Cerebellar cortex (tissue), 1 donor: ENCODE data around the gene DIPK1C.

Source experiments
- DNase-seq: peaks from one replicate; pipeline ENCODE4 v3.0.0-alpha.2; 2015; ENCODE audit warnings: low spot score

The DIPK1C gene

GRCh38 chr18:74419761-74420160 lies 37.3 kb downstream of the DIPK1C start:
- no peak for DNase-seq

GRCh38 chr18:74418023-74418422 lies 39.1 kb downstream of the DIPK1C start:
- no peak for DNase-seq

- DNase-seq: no peak
Observed at GRCh38 chr18:74416124-74416523, 41.0 kb downstream of the DIPK1C start.

- no peak for DNase-seq
Observed at GRCh38 chr18:74414953-74415515, 42.1 kb downstream of the DIPK1C start.

DNA sequence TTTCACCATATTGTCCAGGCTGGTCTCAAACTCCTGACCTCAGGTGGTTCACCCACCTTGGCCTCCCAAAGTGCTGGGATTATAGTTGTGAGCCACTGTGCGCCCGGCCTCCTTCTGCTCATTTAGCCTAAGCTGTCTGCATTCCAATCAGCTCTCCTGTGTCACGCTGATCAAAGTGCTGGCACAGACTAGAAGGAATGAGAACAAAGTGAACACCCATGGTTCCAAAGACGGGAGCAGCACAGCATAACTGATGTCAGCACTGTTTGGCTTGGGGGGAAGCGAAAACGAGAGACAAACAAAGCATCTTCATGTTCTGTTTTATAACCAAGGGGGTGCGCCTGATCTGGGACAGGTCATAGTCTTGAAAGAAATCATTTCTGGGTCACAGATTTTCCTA lies 43.3 kb downstream of the DIPK1C start:
- no peak for DNase-seq

- DNase-seq: peak; percentile 17
Observed at GRCh38 chr18:74412116-74412880, 44.8 kb downstream of the DIPK1C start.

- no peak for DNase-seq
Observed at GRCh38 chr18:74411475-74411874, 45.6 kb downstream of the DIPK1C start.

GRCh38 chr18:74410441-74410992 lies 46.6 kb downstream of the DIPK1C start:
- no peak for DNase-seq

- DNase-seq: no peak
Observed at GRCh38 chr18:74407888-74408287, 49.2 kb downstream of the DIPK1C start.

- no peak for DNase-seq
Observed at GRCh38 chr18:74402806-74403433, 54.2 kb downstream of the DIPK1C start.

DNA sequence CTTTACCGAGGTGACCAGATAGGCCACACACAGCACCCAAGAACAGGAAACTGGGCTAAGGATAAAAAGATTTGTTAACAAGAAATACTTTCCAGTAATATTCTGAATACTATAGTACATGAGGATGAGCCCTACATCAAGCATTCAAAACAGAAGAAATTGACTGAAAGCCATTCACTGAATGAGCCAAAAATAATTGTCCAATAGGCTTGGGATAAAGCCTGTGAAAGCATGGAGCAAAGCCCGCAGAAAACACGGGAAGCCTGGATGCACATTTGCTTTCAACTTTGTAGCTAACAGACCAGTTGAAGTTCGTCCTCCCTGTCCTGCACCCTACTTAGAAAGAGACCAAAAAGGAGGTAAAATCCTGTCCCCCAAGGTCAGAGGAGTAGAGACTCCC lies 56.3 kb downstream of the DIPK1C start:
- no peak for DNase-seq

DNA sequence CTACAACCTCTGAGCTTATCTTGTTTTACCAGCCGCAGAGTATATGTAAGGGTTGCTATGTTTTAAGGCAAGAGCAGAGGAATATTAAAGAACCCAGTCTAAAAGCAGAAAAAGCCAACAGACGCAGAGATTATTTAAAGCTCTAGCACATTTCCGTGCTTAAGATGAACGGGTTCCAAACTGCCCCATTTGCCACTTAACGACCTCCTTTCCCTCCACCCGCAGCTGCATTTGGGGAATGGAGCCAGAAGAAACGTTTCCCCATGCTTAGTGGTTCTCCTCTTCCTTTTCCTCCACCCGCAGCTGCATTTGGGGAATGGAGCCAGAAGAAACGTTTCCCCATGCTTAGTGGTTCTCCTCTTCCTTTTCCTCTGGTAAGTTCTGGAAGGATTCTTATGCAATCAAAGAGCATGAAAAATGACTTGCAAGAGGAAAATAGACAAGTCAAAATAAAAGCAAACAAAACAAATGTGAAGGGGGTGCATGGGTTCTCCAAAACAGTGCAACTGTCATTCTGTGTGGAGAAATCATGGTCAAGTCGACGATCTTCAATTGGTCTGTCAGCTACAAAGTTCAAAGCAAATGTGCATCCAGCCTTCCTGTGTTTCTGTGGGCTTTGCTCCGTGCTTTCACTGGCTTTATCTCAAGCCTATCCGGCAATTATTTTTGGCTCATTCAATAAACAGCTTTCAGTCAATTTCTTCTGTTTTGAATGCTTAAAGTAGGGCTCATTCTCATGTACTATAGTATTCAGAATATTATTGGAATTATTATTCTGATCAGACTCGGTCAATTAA lies 57.8 kb downstream of the DIPK1C start:
- DNase-seq: no peak

DNA sequence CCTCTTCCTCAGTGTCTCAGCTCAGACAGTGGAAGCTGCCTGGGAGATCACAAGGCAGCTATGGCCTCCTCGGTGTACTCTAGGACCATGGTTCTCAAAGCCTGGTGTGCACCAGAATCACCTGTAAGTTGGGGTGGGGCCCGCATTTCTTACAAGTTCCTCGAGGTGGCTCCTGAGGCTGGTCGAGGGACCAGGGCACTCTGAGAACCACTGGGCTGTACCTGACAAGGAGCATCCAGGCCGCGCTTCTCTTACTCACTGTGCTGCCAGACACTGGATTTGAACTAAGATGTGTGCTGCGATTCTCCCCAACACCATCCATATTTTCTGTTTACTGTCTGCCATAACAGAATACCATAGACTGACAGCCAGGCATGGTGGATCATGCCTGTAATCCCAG lies 59.5 kb downstream of the DIPK1C start:
- no peak for DNase-seq

DNA sequence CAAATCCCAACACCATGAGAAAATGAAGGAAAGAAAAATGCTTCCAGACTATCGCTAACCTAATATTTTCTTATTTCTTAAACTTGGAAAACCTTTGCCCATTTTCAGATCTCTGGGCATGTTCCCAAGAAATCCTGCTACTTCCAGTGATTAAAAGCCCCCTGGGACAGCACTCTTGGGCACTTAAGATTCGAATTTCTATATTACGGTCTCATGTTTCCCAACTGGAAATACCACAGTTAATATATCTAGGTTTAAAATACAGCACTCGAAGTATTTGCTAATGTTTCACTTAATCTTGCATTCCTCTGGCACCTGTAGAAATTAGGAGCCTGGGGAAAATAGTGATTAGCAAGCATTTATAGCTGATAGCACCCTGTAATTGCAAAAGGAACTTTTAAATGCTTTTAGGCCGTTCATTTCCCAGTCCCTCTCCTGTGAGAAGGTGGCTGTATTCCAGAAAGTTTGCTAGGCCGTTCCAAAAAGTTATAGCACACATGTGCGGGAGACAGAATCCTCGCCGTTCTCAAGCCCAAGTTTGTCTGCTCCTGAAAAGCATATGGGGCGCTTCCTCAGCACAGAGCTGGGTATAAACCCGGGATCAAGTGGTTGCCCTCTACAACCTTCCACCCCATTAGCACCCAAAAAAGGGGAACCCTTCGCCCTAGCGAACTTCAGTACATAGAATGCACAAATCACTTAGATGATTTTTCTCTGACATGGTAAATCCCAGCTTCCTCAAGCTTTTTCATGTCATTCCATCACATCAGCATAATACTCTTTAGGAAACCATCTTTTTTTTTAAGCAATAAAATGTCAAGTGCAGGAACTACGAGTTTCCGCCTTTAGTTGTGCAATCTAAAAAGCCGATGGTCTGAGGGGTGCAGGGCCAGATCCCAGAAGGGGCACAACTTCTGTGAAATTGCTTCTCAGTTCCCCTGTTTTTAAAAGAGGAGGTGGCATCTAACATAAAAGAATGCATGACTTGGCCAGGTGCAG lies 60.6 kb downstream of the DIPK1C start:
- no peak for DNase-seq

GRCh38 chr18:74395648-74396154 lies 61.4 kb downstream of the DIPK1C start:
- no peak for DNase-seq

- no peak for DNase-seq
Observed at GRCh38 chr18:74395006-74395405, 62.1 kb downstream of the DIPK1C start.

- no peak for DNase-seq
Observed at GRCh38 chr18:74392323-74392722, 64.8 kb downstream of the DIPK1C start.

GRCh38 chr18:74390900-74391299 lies 66.2 kb downstream of the DIPK1C start:
- no peak for DNase-seq

DNA sequence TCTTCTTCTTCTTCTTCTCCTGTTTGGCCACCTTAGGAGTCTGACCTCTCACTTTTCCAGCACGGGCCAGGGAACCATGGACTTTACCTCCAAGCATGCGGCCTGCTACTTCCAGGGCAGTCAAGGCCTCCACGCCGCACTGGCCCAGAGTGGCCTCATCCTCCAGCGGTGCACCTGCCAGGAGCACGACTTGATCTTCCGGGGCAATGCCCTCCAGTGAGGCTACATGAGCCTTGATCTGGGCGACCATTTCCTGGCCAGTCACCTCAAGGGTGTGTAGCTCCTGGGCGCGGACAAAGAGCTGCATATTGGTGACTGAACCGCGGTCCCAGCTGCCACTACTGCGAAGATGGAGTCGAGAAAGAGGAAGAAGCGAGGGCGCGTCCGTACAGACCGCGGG lies 67.1 kb downstream of the DIPK1C start:
- DNase-seq: no peak

- DNase-seq: no peak
Observed at GRCh38 chr18:74389171-74389927, 67.8 kb downstream of the DIPK1C start.
